ENCODE data around the gene KCNN3. TPM values are rescaled to one million over a fixed set of nuclear protein-coding genes. Genes with fewer than 3 reads are reported as not detected.

KCNN3 gene
- total RNA-seq, 5 donors from 2014 or later (not counting 1 experiment from before 2014, with no cell fraction given), result 0.03 to 0.23 (median 0.18) TPM

GRCh38 chr1:154822717-154823116 is 47.4 kb downstream of the KCNN3 start:
- Mint-ChIP-seq H3K4me1 (peaks cover 0 to 3% (median 0%) of the 10 kb centered on the region in 3 donors), H3K27me3 (no peaks in the 10 kb centered on the region), H3K36me3 (no peaks in the 10 kb centered on the region), H3K4me3 (no peak overlapping the region), H3K27ac (no peak overlapping the region), H3K9me3 (no peaks in the 10 kb centered on the region)
- H3K9me3 ChIP-seq, result no peaks in the 10 kb centered on the region
- ATAC-seq (replicated peaks in 1 of 4) (no peak), DNase-seq (no peak)
- POLR2A ChIA-PET, result interaction anchor here in 1 of 2 donors (0.5 kb wide), 1 partner anchor 257 kb away, joined by 3 read pairs; no protein-coding TSS in a partner anchor
- no peak overlapping the region for H3K27ac ChIP-seq (ENCODE audit: low read length)
- peaks cover 0 to 2% of the 10 kb centered on the region in 2 experiments for H3K27me3 ChIP-seq (replicated peaks in 1 of 2; ENCODE audit: control insufficient read depth in 2 of 2, extremely low read depth in 1 of 2, insufficient read depth in 2 of 2, low read length in 1 of 2)
- WGBS (ENCODE audit: insufficient coverage), result 75% methylated on average over 1 of the region's 6 CpGs
- CTCF ChIA-PET, result no interaction called here
- H3K4me3 ChIP-seq (ENCODE audit: control insufficient read depth in 1 of 2, extremely low read depth in 1 of 2, low read length in 1 of 2), result no peak overlapping the region
- no peaks in the 10 kb centered on the region for H3K36me3 ChIP-seq (ENCODE audit: control insufficient read depth in 2 of 2, extremely low read depth in 1 of 2, insufficient read depth in 1 of 2, low read length in 1 of 2)
- H3K4me1 ChIP-seq (ENCODE audit: control insufficient read depth in 1 of 2, extremely low read depth in 1 of 2, insufficient read depth in 2 of 2, low read length in 2 of 2), result peaks cover 0 to 13% of the 10 kb centered on the region in 2 experiments

GRCh38 chr1:154822233-154822632 is 47.8 kb downstream of the KCNN3 start:
- peaks cover 0 to 2% of the 10 kb centered on the region in 2 experiments for H3K27me3 ChIP-seq (replicated peaks in 1 of 2; ENCODE audit: control insufficient read depth in 2 of 2, extremely low read depth in 1 of 2, insufficient read depth in 2 of 2, low read length in 1 of 2)
- no peak for DNase-seq
- no peaks in the 10 kb centered on the region for H3K27me3 Mint-ChIP-seq
- CTCF ChIA-PET, result no interaction called here
- peaks cover 0 to 13% of the 10 kb centered on the region in 2 experiments for H3K4me1 ChIP-seq (ENCODE audit: control insufficient read depth in 1 of 2, extremely low read depth in 1 of 2, insufficient read depth in 2 of 2, low read length in 2 of 2)
- POLR2A ChIA-PET, result interaction anchor here in 1 of 2 donors (0.5 kb wide), 1 partner anchor 256 kb away, joined by 3 read pairs; no protein-coding TSS in a partner anchor
- H3K4me3 Mint-ChIP-seq, result no peak overlapping the region
- ATAC-seq (replicated peaks in 1 of 4), result no peak
- H3K27ac ChIP-seq (ENCODE audit: low read length), result no peak overlapping the region
- no peaks in the 10 kb centered on the region for H3K36me3 ChIP-seq (ENCODE audit: control insufficient read depth in 2 of 2, extremely low read depth in 1 of 2, insufficient read depth in 1 of 2, low read length in 1 of 2)
- H3K36me3 Mint-ChIP-seq, result no peaks in the 10 kb centered on the region
- no peak overlapping the region for H3K4me3 ChIP-seq (ENCODE audit: control insufficient read depth in 1 of 2, extremely low read depth in 1 of 2, low read length in 1 of 2)
- no peaks in the 10 kb centered on the region for H3K9me3 Mint-ChIP-seq
- peaks cover 0 to 3% (median 0%) of the 10 kb centered on the region in 3 donors for H3K4me1 Mint-ChIP-seq
- H3K9me3 ChIP-seq, result no peaks in the 10 kb centered on the region
- no peak overlapping the region for H3K27ac Mint-ChIP-seq
- WGBS (ENCODE audit: insufficient coverage), result 89% methylated on average over 6 of the region's 10 CpGs

GRCh38 chr1:154821083-154821482 is 49.0 kb downstream of the KCNN3 start:
- H3K4me3 ChIP-seq (ENCODE audit: control insufficient read depth in 1 of 2, extremely low read depth in 1 of 2, low read length in 1 of 2), result no peak overlapping the region
- peaks cover 0 to 2% of the 10 kb centered on the region in 2 experiments for H3K27me3 ChIP-seq (replicated peaks in 1 of 2; ENCODE audit: control insufficient read depth in 2 of 2, extremely low read depth in 1 of 2, insufficient read depth in 2 of 2, low read length in 1 of 2)
- no peak overlapping the region for H3K27ac ChIP-seq (ENCODE audit: low read length)
- Mint-ChIP-seq H3K4me3 (no peak overlapping the region), H3K27me3 (peaks cover 0 to 5% of the 10 kb centered on the region in 2 donors), H3K9me3 (no peaks in the 10 kb centered on the region), H3K27ac (no peak overlapping the region), H3K36me3 (no peaks in the 10 kb centered on the region), H3K4me1 (peaks cover 0 to 7% (median 3%) of the 10 kb centered on the region in 3 donors)
- POLR2A ChIA-PET, result no interaction called here
- H3K9me3 ChIP-seq, result no peaks in the 10 kb centered on the region
- 81% methylated on average over 7 of the region's 7 CpGs for WGBS (ENCODE audit: insufficient coverage)
- no peak for DNase-seq
- H3K4me1 ChIP-seq (ENCODE audit: control insufficient read depth in 1 of 2, extremely low read depth in 1 of 2, insufficient read depth in 2 of 2, low read length in 2 of 2), result peaks cover 0 to 13% of the 10 kb centered on the region in 2 experiments
- ATAC-seq (replicated peaks in 1 of 4), result no peak
- CTCF ChIA-PET, result no interaction called here
- no peaks in the 10 kb centered on the region for H3K36me3 ChIP-seq (ENCODE audit: control insufficient read depth in 2 of 2, extremely low read depth in 1 of 2, insufficient read depth in 1 of 2, low read length in 1 of 2)

- no peak overlapping the region for H3K27ac Mint-ChIP-seq
- no peak overlapping the region for H3K4me3 Mint-ChIP-seq
- H3K4me1 ChIP-seq (ENCODE audit: control insufficient read depth in 1 of 2, extremely low read depth in 1 of 2, insufficient read depth in 2 of 2, low read length in 2 of 2), result peaks cover 0 to 13% of the 10 kb centered on the region in 2 experiments
- H3K4me3 ChIP-seq (ENCODE audit: control insufficient read depth in 1 of 2, extremely low read depth in 1 of 2, low read length in 1 of 2), result no peak overlapping the region
- WGBS (ENCODE audit: insufficient coverage), result 95% methylated on average over 4 of the region's 6 CpGs
- no peaks in the 10 kb centered on the region for H3K9me3 Mint-ChIP-seq
- H3K27me3 ChIP-seq (replicated peaks in 1 of 2; ENCODE audit: control insufficient read depth in 2 of 2, extremely low read depth in 1 of 2, insufficient read depth in 2 of 2, low read length in 1 of 2), result peaks cover 0 to 2% of the 10 kb centered on the region in 2 experiments
- H3K36me3 ChIP-seq (ENCODE audit: control insufficient read depth in 2 of 2, extremely low read depth in 1 of 2, insufficient read depth in 1 of 2, low read length in 1 of 2), result no peaks in the 10 kb centered on the region
- peaks cover 0 to 7% (median 3%) of the 10 kb centered on the region in 3 donors for H3K4me1 Mint-ChIP-seq
- peaks cover 0 to 5% of the 10 kb centered on the region in 2 donors for H3K27me3 Mint-ChIP-seq
- H3K9me3 ChIP-seq, result no peaks in the 10 kb centered on the region
- no peak overlapping the region for H3K27ac ChIP-seq (ENCODE audit: low read length)
- ChIA-PET CTCF (no interaction called here), POLR2A (no interaction called here)
- no peaks in the 10 kb centered on the region for H3K36me3 Mint-ChIP-seq
- no peak for ATAC-seq (replicated peaks in 1 of 4)
- no peak for DNase-seq
These were observed 49.4 kb downstream of the KCNN3 start for GRCh38 chr1:154820646-154821045.

GRCh38 chr1:154819628-154820590 is 50.2 kb downstream of the KCNN3 start:
- Mint-ChIP-seq H3K27ac (no peak overlapping the region), H3K9me3 (no peaks in the 10 kb centered on the region), H3K36me3 (no peaks in the 10 kb centered on the region), H3K27me3 (peaks cover 0 to 5% of the 10 kb centered on the region in 2 donors), H3K4me1 (peaks cover 0 to 7% (median 3%) of the 10 kb centered on the region in 3 donors), H3K4me3 (no peak overlapping the region)
- WGBS (ENCODE audit: insufficient coverage), result 80% methylated on average over 7 of the region's 7 CpGs
- no peaks in the 10 kb centered on the region for H3K36me3 ChIP-seq (ENCODE audit: control insufficient read depth in 2 of 2, extremely low read depth in 1 of 2, insufficient read depth in 1 of 2, low read length in 1 of 2)
- POLR2A ChIA-PET, result no interaction called here
- DNase-seq, result peak in 18 of 35 experiments; percentile 3 to 42 (median 12)
- H3K27ac ChIP-seq (ENCODE audit: low read length), result no peak overlapping the region
- H3K4me3 ChIP-seq (ENCODE audit: control insufficient read depth in 1 of 2, extremely low read depth in 1 of 2, low read length in 1 of 2), result no peak overlapping the region
- peaks cover 0 to 13% of the 10 kb centered on the region in 2 experiments for H3K4me1 ChIP-seq (ENCODE audit: control insufficient read depth in 1 of 2, extremely low read depth in 1 of 2, insufficient read depth in 2 of 2, low read length in 2 of 2)
- no peaks in the 10 kb centered on the region for H3K9me3 ChIP-seq
- peaks cover 0 to 5% of the 10 kb centered on the region in 2 experiments for H3K27me3 ChIP-seq (replicated peaks in 1 of 2; ENCODE audit: control insufficient read depth in 2 of 2, extremely low read depth in 1 of 2, insufficient read depth in 2 of 2, low read length in 1 of 2)
- peak in 1 of 4 experiments; percentile 58 for ATAC-seq (replicated peaks in 1 of 4)
- CTCF ChIA-PET, result interaction anchor here in 1 of 2 donors (1.0 kb wide), 1 partner anchor 29 kb away, joined by 3 read pairs; no protein-coding TSS in a partner anchor

- Mint-ChIP-seq H3K9me3 (no peaks in the 10 kb centered on the region), H3K4me3 (no peak overlapping the region), H3K36me3 (no peaks in the 10 kb centered on the region), H3K4me1 (peaks cover 0 to 7% (median 3%) of the 10 kb centered on the region in 3 donors), H3K27ac (no peak overlapping the region), H3K27me3 (peaks cover 0 to 5% of the 10 kb centered on the region in 2 donors)
- ATAC-seq (replicated peaks in 1 of 4) (no peak), DNase-seq (no peak)
- POLR2A ChIA-PET, result no interaction called here
- peaks cover 0 to 13% of the 10 kb centered on the region in 2 experiments for H3K4me1 ChIP-seq (ENCODE audit: control insufficient read depth in 1 of 2, extremely low read depth in 1 of 2, insufficient read depth in 2 of 2, low read length in 2 of 2)
- peaks cover 0 to 5% of the 10 kb centered on the region in 2 experiments for H3K27me3 ChIP-seq (replicated peaks in 1 of 2; ENCODE audit: control insufficient read depth in 2 of 2, extremely low read depth in 1 of 2, insufficient read depth in 2 of 2, low read length in 1 of 2)
- no peak overlapping the region for H3K4me3 ChIP-seq (ENCODE audit: control insufficient read depth in 1 of 2, extremely low read depth in 1 of 2, low read length in 1 of 2)
- CTCF ChIA-PET, result interaction anchor here in 1 of 2 donors (1.0 kb wide), 1 partner anchor 28 kb away, joined by 3 read pairs; no protein-coding TSS in a partner anchor
- no peaks in the 10 kb centered on the region for H3K9me3 ChIP-seq
- H3K36me3 ChIP-seq (ENCODE audit: control insufficient read depth in 2 of 2, extremely low read depth in 1 of 2, insufficient read depth in 1 of 2, low read length in 1 of 2), result no peaks in the 10 kb centered on the region
- no peak overlapping the region for H3K27ac ChIP-seq (ENCODE audit: low read length)
- WGBS (ENCODE audit: insufficient coverage), result 92% methylated on average over 3 of the region's 6 CpGs
These were observed 51.2 kb downstream of the KCNN3 start for GRCh38 chr1:154818911-154819310.
